Endothelial cell of umbilical vein (primary cell): ENCODE measurements around the gene C22orf39. TPM values are rescaled to one million over a fixed set of nuclear protein-coding genes. Genes with fewer than 3 reads are reported as not detected.

Experiments used
- BruUV-seq: library from RNA; stranded (reverse); fragments of 400-500 nt; replicated peaks from 2 replicates; lab custom pipeline; 2021; lab: Mats Ljungman, UMichigan
- CTCF ChIA-PET: fragments of 300-600, 350-600 bp; sonication (Branson Sonifier 250); formaldehyde crosslinking; loops from one replicate; lab custom pipeline; 2021; ENCODE audit warnings: antibody characterized with exemption, inconsistent platforms; lab: Charles Lee
- POLR2A ChIA-PET: fragments of 300-600, 350-600 bp; sonication (Branson Sonifier 250); formaldehyde crosslinking; loops from one replicate; lab custom pipeline; 2021; ENCODE audit warnings: antibody characterized with exemption, inconsistent platforms; lab: Charles Lee
- DNase-seq: peaks from one replicate; pipeline ENCODE4 v3.0.0-alpha.2; 2011; ENCODE audit warnings: low read depth, low spot score
- FAIRE-seq: peaks from 2 replicates; lab custom pipeline; 2011; peaks lifted over from hg19 to GRCh38; lab: Jason Lieb, UNC
- H2AFZ ChIP-seq: 2 replicates; pipeline ENCODE4 v1.6.0; 2012; ENCODE audit warnings: low read depth, low read length, control low read depth, inconsistent platforms
- H3K27ac ChIP-seq: 2 replicates; pipeline ENCODE4 v1.5.1; 2011; ENCODE audit warnings: low read depth, mild to moderate bottlenecking, control low read depth, low read length, moderate library complexity; ENCODE audit not compliant: insufficient read depth
- H3K27me3 ChIP-seq, 2 experiments: 2 replicates each; pipeline versions ENCODE4 v1.6.0 to v1.6.1; 2011; ENCODE audit warnings: low read length in 2 of 2, mixed read lengths in 1 of 2; ENCODE audit not compliant: control insufficient read depth in 2 of 2, insufficient read depth in 2 of 2
- H3K36me3 ChIP-seq, 2 experiments: 2 replicates in 1 of 2; 3 replicates in 1 of 2; pipeline ENCODE4 v1.5.1; 2011; ENCODE audit warnings: low read length in 2 of 2, mild to moderate bottlenecking in 1 of 2, moderate library complexity in 1 of 2; ENCODE audit not compliant: control insufficient read depth in 2 of 2, insufficient read depth in 2 of 2; ENCODE audit errors: extremely low read depth in 1 of 2
- H3K4me1 ChIP-seq: 3 replicates; pipeline ENCODE4 v1.5.1; 2011; ENCODE audit warnings: mild to moderate bottlenecking, low read length; ENCODE audit not compliant: control insufficient read depth, insufficient read depth; ENCODE audit errors: extremely low read depth
- H3K4me2 ChIP-seq: 2 replicates; pipeline ENCODE4 v1.6.1; 2011; ENCODE audit warnings: low read length, control low read depth, mixed read lengths; ENCODE audit not compliant: insufficient read depth
- H3K4me3 ChIP-seq, 3 experiments: fragments of 200-600 bp in 1 of 3; sonication (generic), shearing (Covaris generic) in 1 of 3; replicated peaks in 1 of 3; 2 replicates each; pipeline ENCODE4 v1.5.1; 2011 to 2016; ENCODE audit warnings: control low read depth in 3 of 3, low read length in 3 of 3, mild to moderate bottlenecking in 2 of 3, inconsistent platforms in 1 of 3, low read depth in 1 of 3, moderate library complexity in 1 of 3; ENCODE audit not compliant: insufficient read depth in 1 of 3
- H3K79me2 ChIP-seq: 2 replicates; pipeline ENCODE4 v1.6.0; 2012; ENCODE audit warnings: low read length, inconsistent platforms; ENCODE audit not compliant: control insufficient read depth, insufficient read depth
- H3K9ac ChIP-seq: replicated peaks from 2 replicates; pipeline ENCODE3; 2011; ENCODE audit warnings: low read length, control low read depth; ENCODE audit not compliant: insufficient read depth; ENCODE audit errors: extremely low read depth
- H3K9me1 ChIP-seq: replicated peaks from 3 replicates; pipeline ENCODE4 v1.6.0; 2011; ENCODE audit warnings: mild to moderate bottlenecking, low read length; ENCODE audit not compliant: control insufficient read depth, insufficient read depth; ENCODE audit errors: extremely low read depth
- H3K9me3 ChIP-seq: replicated peaks from 2 replicates; pipeline ENCODE4 v1.5.1; 2012; ENCODE audit warnings: low read length, inconsistent platforms; ENCODE audit not compliant: control insufficient read depth, insufficient read depth
- H4K20me1 ChIP-seq: replicated peaks from 2 replicates; pipeline ENCODE3; 2011; ENCODE audit warnings: mild to moderate bottlenecking, low read length; ENCODE audit not compliant: control insufficient read depth, insufficient read depth; ENCODE audit errors: extremely low read depth
- EZH2 ChIP-seq: IDR thresholded peaks from 2 replicates; pipeline ENCODE4 v1.6.1; 2012; ENCODE audit warnings: borderline replicate concordance, low read depth, mild to moderate bottlenecking, moderate library complexity, low read length, inconsistent platforms; ENCODE audit not compliant: severe bottlenecking
- FOS ChIP-seq: IDR thresholded peaks from 2 replicates; pipeline ENCODE4 v1.6.1; 2011; ENCODE audit warnings: mild to moderate bottlenecking, low read length, moderate library complexity, borderline replicate concordance; ENCODE audit not compliant: insufficient read depth
- GATA2 ChIP-seq: IDR thresholded peaks from 2 replicates; pipeline ENCODE4 v1.7.0; 2011; ENCODE audit warnings: low read depth, mild to moderate bottlenecking, moderate library complexity, mixed read lengths, low read length; ENCODE audit not compliant: insufficient read length, insufficient read depth
- JUN ChIP-seq: IDR thresholded peaks from 2 replicates; pipeline ENCODE4 v1.6.1; 2011; ENCODE audit warnings: borderline replicate concordance, low read depth; ENCODE audit not compliant: insufficient read length, insufficient read depth
- MYC ChIP-seq: IDR thresholded peaks from one replicate; pipeline ENCODE4 v1.6.1; 2011; ENCODE audit warnings: mild to moderate bottlenecking, low read depth, low read length
- POLR2A ChIP-seq: IDR thresholded peaks from 2 replicates; pipeline ENCODE4 v1.6.1; 2012; ENCODE audit warnings: low read depth, mild to moderate bottlenecking, control low read depth, low read length
- POLR2AphosphoS5 ChIP-seq: IDR thresholded peaks from 2 replicates; pipeline ENCODE4 v1.6.1; 2012; ENCODE audit warnings: low read depth, mild to moderate bottlenecking, control low read depth, low read length, moderate library complexity; ENCODE audit not compliant: insufficient read depth
- dilution Hi-C: fragments of 300-500 bp; cut with MboI; formaldehyde crosslinking; loops from one replicate; pipeline ENCODE4 v1.15.0; 2019; ENCODE audit warnings: low sequenced_read_pairs; ENCODE audit not compliant: extremely low pct_ligation_motif_present
- intact Hi-C: fragments of 100-400 bp; cut with micrococcal nuclease; formaldehyde crosslinking; loops from one replicate; pipeline ENCODE4 v1.10.0; 2022
- polyA plus RNA-seq, 4 experiments: library from polyadenylated mRNA; depleted of rRNA in 3 of 4; stranded (reverse) in 3 of 4; unstranded in 1 of 4; fragments of >200 nt; gene quantifications; 2 replicates each; pipeline versions ENCODE4 v1.2.1 to v1.2.3, GENCODE V29; 2011 to 2012; ENCODE audit warnings: missing spikeins in 1 of 4
- total RNA-seq: library from RNA; stranded (reverse); gene quantifications from 2 replicates; pipeline ENCODE4 v1.2.3, GENCODE V29; 2021
- TF ChIP-seq, protein P1 (sequence below), 2 donors: IDR thresholded peaks; 1 replicate in 1 of 2; 2 replicates in 1 of 2; pipeline ENCODE4 v1.5.1; 2011; ENCODE audit warnings: low read length in 2 of 2, mild to moderate bottlenecking in 2 of 2, moderate library complexity in 2 of 2, control low read depth in 1 of 2, inconsistent platforms in 1 of 2, low read depth in 1 of 2; ENCODE audit not compliant: insufficient read depth in 1 of 2; ENCODE audit errors: extremely low read depth in 1 of 2
- TF ChIP-seq, protein P2 (sequence below): IDR thresholded peaks from 2 replicates; pipeline ENCODE4 v1.6.1; 2011; ENCODE audit not compliant: insufficient read depth, insufficient read length

The C22orf39 gene
- total and polyA plus RNA-seq, 2 donors (not counting 3 experiments of a cell fraction or from before 2014, with no cell fraction given): 26.1 to 28.0 TPM

DNA sequence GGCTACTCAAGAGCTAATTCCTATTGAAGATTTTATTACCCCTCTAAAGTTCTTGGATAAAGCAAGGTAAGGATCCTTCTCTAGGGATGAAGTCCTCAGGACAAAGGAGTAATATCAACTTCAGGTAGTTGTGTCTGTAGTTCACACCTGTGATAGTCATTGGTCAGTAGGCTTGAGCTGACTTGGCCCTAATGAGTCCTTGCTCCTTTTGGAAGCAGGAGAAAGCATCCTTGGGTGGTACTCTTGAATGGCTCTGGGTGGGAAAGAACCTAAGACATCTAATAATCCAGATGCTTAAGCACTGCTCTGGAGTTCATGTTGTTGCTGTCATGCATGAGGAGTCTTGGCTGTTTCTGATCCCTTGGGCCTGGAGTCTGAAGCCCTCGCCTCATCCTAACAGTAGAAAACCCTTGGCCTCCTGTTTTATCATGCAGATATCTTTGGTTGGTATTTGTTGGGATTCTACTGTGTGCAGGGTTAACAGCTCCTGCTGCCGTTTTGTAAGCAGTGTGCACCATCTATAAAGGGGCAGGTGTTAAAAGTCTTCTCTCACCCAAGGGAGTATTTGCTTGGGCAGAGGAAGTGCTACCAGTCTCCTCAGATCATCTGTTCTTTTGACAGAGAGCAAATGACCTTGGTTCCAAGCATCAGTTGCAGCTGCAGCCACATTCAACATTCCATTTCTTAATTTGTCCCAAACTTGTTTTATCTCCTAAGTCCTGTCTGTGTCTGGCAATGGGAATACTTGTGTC is 12.5 kb downstream of the C22orf39 start:
- H3K27me3 ChIP-seq: no peaks in the 10 kb centered on the region
- no peak overlapping the region for H3K4me3 ChIP-seq
- H3K36me3 ChIP-seq: peaks cover 5% of the 10 kb centered on the region in 2 experiments
- H3K9me3 ChIP-seq: no peaks in the 10 kb centered on the region
- no peak overlapping the region for H3K4me2 ChIP-seq
- dilution Hi-C loops (no loop called here), intact Hi-C loops (no loop called here)
- H2AFZ ChIP-seq: no peak overlapping the region
- POLR2A ChIA-PET: no interaction called here
- H4K20me1 ChIP-seq: no peaks in the 10 kb centered on the region
- H3K9ac ChIP-seq: no peak overlapping the region
- H3K79me2 ChIP-seq: peaks cover 19% of the 10 kb centered on the region
- TF ChIP-seq GATA2 (no peak), POLR2AphosphoS5 (no peak), EZH2 (no peak), JUN (no peak), POLR2A (no peak), FOS (no peak), MYC (no peak)
- TF ChIP-seq, protein P1, sequence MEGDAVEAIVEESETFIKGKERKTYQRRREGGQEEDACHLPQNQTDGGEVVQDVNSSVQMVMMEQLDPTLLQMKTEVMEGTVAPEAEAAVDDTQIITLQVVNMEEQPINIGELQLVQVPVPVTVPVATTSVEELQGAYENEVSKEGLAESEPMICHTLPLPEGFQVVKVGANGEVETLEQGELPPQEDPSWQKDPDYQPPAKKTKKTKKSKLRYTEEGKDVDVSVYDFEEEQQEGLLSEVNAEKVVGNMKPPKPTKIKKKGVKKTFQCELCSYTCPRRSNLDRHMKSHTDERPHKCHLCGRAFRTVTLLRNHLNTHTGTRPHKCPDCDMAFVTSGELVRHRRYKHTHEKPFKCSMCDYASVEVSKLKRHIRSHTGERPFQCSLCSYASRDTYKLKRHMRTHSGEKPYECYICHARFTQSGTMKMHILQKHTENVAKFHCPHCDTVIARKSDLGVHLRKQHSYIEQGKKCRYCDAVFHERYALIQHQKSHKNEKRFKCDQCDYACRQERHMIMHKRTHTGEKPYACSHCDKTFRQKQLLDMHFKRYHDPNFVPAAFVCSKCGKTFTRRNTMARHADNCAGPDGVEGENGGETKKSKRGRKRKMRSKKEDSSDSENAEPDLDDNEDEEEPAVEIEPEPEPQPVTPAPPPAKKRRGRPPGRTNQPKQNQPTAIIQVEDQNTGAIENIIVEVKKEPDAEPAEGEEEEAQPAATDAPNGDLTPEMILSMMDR (IDR thresholded peaks at IDR 0.05; ENCODE audit: extremely low read depth in 1 of 2, insufficient read depth in 1 of 2, low read depth in 1 of 2, low read length in 2 of 2): no peak
- TF ChIP-seq, protein P2, sequence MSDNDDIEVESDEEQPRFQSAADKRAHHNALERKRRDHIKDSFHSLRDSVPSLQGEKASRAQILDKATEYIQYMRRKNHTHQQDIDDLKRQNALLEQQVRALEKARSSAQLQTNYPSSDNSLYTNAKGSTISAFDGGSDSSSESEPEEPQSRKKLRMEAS: no peak
- H3K9me1 ChIP-seq: no peaks in the 10 kb centered on the region
- no peak overlapping the region for H3K27ac ChIP-seq
- CTCF ChIA-PET: interaction anchor here (0.9 to 1.4 kb wide), 2 partner anchors 43 to 255 kb away, joined by 3 read pairs; no protein-coding TSS in a partner anchor
- BruUV-seq: no TSS peak
- FAIRE-seq: no peak
- no peak for DNase-seq
- peaks cover 15% of the 10 kb centered on the region for H3K4me1 ChIP-seq
